ENCODE data around the gene PDGFC.

The PDGFC gene

GRCh38 chr4:156782491-156782890 lies 189.1 kb downstream of the PDGFC start:
- H3K27ac Mint-ChIP-seq = no peak overlapping the region
- no peak for ATAC-seq
- H3K4me1 Mint-ChIP-seq = no peaks in the 10 kb centered on the region
- H3K4me3 Mint-ChIP-seq = no peak overlapping the region
- peaks cover 5 to 6% of the 10 kb centered on the region in 2 donors for H3K9me3 Mint-ChIP-seq
- no peak for DNase-seq
- H3K27me3 Mint-ChIP-seq = no peaks in the 10 kb centered on the region

- ATAC-seq = no peak
- Mint-ChIP-seq H3K9me3 (peaks cover 5 to 6% of the 10 kb centered on the region in 2 donors), H3K4me1 (no peaks in the 10 kb centered on the region), H3K27ac (no peak overlapping the region), H3K4me3 (no peak overlapping the region), H3K27me3 (no peaks in the 10 kb centered on the region)
- no peak for DNase-seq
Measured at GRCh38 chr4:156781852-156782251, 189.7 kb downstream of the PDGFC start.

GRCh38 chr4:156779774-156780173 lies 191.8 kb downstream of the PDGFC start:
- H3K9me3 Mint-ChIP-seq = peaks cover 5 to 6% of the 10 kb centered on the region in 2 donors
- DNase-seq (no peak), ATAC-seq (no peak)
- no peak overlapping the region for H3K4me3 Mint-ChIP-seq
- H3K4me1 Mint-ChIP-seq = no peaks in the 10 kb centered on the region
- no peak overlapping the region for H3K27ac Mint-ChIP-seq
- no peaks in the 10 kb centered on the region for H3K27me3 Mint-ChIP-seq

GRCh38 chr4:156779042-156779441 lies 192.6 kb downstream of the PDGFC start:
- no peaks in the 10 kb centered on the region for H3K4me1 Mint-ChIP-seq
- no peak for DNase-seq
- peaks cover 3 to 7% of the 10 kb centered on the region in 2 donors for H3K9me3 Mint-ChIP-seq
- no peak for ATAC-seq
- H3K27me3 Mint-ChIP-seq = no peaks in the 10 kb centered on the region
- H3K4me3 Mint-ChIP-seq = no peak overlapping the region
- H3K27ac Mint-ChIP-seq = no peak overlapping the region

- Mint-ChIP-seq H3K27ac (no peak overlapping the region), H3K27me3 (no peaks in the 10 kb centered on the region), H3K4me3 (no peak overlapping the region), H3K9me3 (peaks cover 0 to 6% of the 10 kb centered on the region in 2 donors), H3K4me1 (no peaks in the 10 kb centered on the region)
- ATAC-seq = no peak
- no peak for DNase-seq
Measured at GRCh38 chr4:156778606-156779005, 193.0 kb downstream of the PDGFC start.

GRCh38 chr4:156778093-156778492 lies 193.5 kb downstream of the PDGFC start:
- ATAC-seq (no peak), DNase-seq (no peak)
- no peaks in the 10 kb centered on the region for H3K27me3 Mint-ChIP-seq
- H3K4me3 Mint-ChIP-seq = no peak overlapping the region
- H3K27ac Mint-ChIP-seq = no peak overlapping the region
- H3K4me1 Mint-ChIP-seq = no peaks in the 10 kb centered on the region
- peaks cover 0 to 5% of the 10 kb centered on the region in 2 donors for H3K9me3 Mint-ChIP-seq

GRCh38 chr4:156775813-156776212 lies 195.8 kb downstream of the PDGFC start:
- DNase-seq (no peak), ATAC-seq (no peak)
- Mint-ChIP-seq H3K27ac (no peak overlapping the region), H3K27me3 (no peaks in the 10 kb centered on the region), H3K9me3 (peaks cover 0 to 5% of the 10 kb centered on the region in 2 donors), H3K4me3 (no peak overlapping the region), H3K4me1 (no peaks in the 10 kb centered on the region)

GRCh38 chr4:156774422-156774821 lies 197.2 kb downstream of the PDGFC start:
- ATAC-seq (no peak), DNase-seq (no peak)
- H3K27me3 Mint-ChIP-seq = no peaks in the 10 kb centered on the region
- H3K4me3 Mint-ChIP-seq = no peak overlapping the region
- H3K27ac Mint-ChIP-seq = no peak overlapping the region
- H3K4me1 Mint-ChIP-seq = no peaks in the 10 kb centered on the region
- peaks cover 0 to 5% of the 10 kb centered on the region in 2 donors for H3K9me3 Mint-ChIP-seq

GRCh38 chr4:156773648-156774357 lies 197.8 kb downstream of the PDGFC start:
- H3K4me3 Mint-ChIP-seq = no peak overlapping the region
- no peak for ATAC-seq
- H3K27me3 Mint-ChIP-seq = no peaks in the 10 kb centered on the region
- H3K27ac Mint-ChIP-seq = no peak overlapping the region
- no peak for DNase-seq
- no peaks in the 10 kb centered on the region for H3K4me1 Mint-ChIP-seq
- H3K9me3 Mint-ChIP-seq = peaks cover 0 to 5% of the 10 kb centered on the region in 2 donors

- no peak for DNase-seq
- H3K4me1 Mint-ChIP-seq = no peaks in the 10 kb centered on the region
- ATAC-seq = no peak
- no peak overlapping the region for H3K27ac Mint-ChIP-seq
- H3K4me3 Mint-ChIP-seq = no peak overlapping the region
- peaks cover 0 to 5% of the 10 kb centered on the region in 2 donors for H3K9me3 Mint-ChIP-seq
- no peaks in the 10 kb centered on the region for H3K27me3 Mint-ChIP-seq
Measured at GRCh38 chr4:156771171-156771837, 200.3 kb downstream of the PDGFC start.

- Mint-ChIP-seq H3K4me3 (no peak overlapping the region), H3K9me3 (peaks cover 0 to 5% of the 10 kb centered on the region in 2 donors), H3K27me3 (no peaks in the 10 kb centered on the region), H3K27ac (no peak overlapping the region), H3K4me1 (no peaks in the 10 kb centered on the region)
- no peak for DNase-seq
- ATAC-seq = no peak
Measured at GRCh38 chr4:156770140-156770539, 201.5 kb downstream of the PDGFC start.

GRCh38 chr4:156767911-156768415 lies 203.6 kb downstream of the PDGFC start:
- ATAC-seq (no peak), DNase-seq (no peak)
- H3K27ac Mint-ChIP-seq = no peak overlapping the region
- H3K9me3 Mint-ChIP-seq = no peaks in the 10 kb centered on the region
- H3K4me3 Mint-ChIP-seq = no peak overlapping the region
- no peaks in the 10 kb centered on the region for H3K27me3 Mint-ChIP-seq
- H3K4me1 Mint-ChIP-seq = no peaks in the 10 kb centered on the region

GRCh38 chr4:156766846-156767245 lies 204.8 kb downstream of the PDGFC start:
- H3K4me1 Mint-ChIP-seq = no peaks in the 10 kb centered on the region
- H3K27me3 Mint-ChIP-seq = no peaks in the 10 kb centered on the region

GRCh38 chr4:156765277-156765676 lies 206.3 kb downstream of the PDGFC start:
- Mint-ChIP-seq H3K27me3 (no peaks in the 10 kb centered on the region), H3K4me3 (no peak overlapping the region), H3K9me3 (no peaks in the 10 kb centered on the region), H3K27ac (no peak overlapping the region), H3K4me1 (no peaks in the 10 kb centered on the region)
- ATAC-seq (no peak), DNase-seq (no peak)

More at GRCh38 chr4:156766846-156767245, 204.8 kb downstream of the PDGFC start:
- H3K27ac Mint-ChIP-seq = no peak overlapping the region
- no peak for ATAC-seq
- no peaks in the 10 kb centered on the region for H3K9me3 Mint-ChIP-seq
- H3K4me3 Mint-ChIP-seq = no peak overlapping the region
- DNase-seq = no peak

- no peaks in the 10 kb centered on the region for H3K27me3 Mint-ChIP-seq
- no peak overlapping the region for H3K27ac Mint-ChIP-seq
- DNase-seq = no peak
- no peaks in the 10 kb centered on the region for H3K9me3 Mint-ChIP-seq
- no peak for ATAC-seq
- no peaks in the 10 kb centered on the region for H3K4me1 Mint-ChIP-seq
- H3K4me3 Mint-ChIP-seq = no peak overlapping the region
Measured at GRCh38 chr4:156764846-156765245, 206.8 kb downstream of the PDGFC start.

GRCh38 chr4:156764145-156764544 lies 207.5 kb downstream of the PDGFC start:
- H3K27ac Mint-ChIP-seq = no peak overlapping the region
- no peaks in the 10 kb centered on the region for H3K9me3 Mint-ChIP-seq
- no peaks in the 10 kb centered on the region for H3K27me3 Mint-ChIP-seq
- H3K4me1 Mint-ChIP-seq = no peaks in the 10 kb centered on the region
- ATAC-seq = no peak
- no peak for DNase-seq
- no peak overlapping the region for H3K4me3 Mint-ChIP-seq

Data from stimulated activated naive CD8-positive, alpha-beta T cell treated with anti-CD3 and anti-CD28 coated beads, Interleukin-15, amount 100 ng/mL, for 72 hours (primary cell).